Central memory CD8-positive, alpha-beta T cell (primary cell): ENCODE measurements around the gene BAIAP3.

ENCODE experiments used
- ATAC-seq: fragments of 150-1000 bp; cut with Tn5 transposase; replicated peaks from 2 replicates; pipeline ENCODE4 v1.10.0; 2022; ENCODE audit warnings: mild to moderate bottlenecking, moderate FRiP score, moderate number of reproducible peaks; ENCODE audit not compliant: poor library complexity, severe bottlenecking; ENCODE audit errors: extremely low read depth
- DNase-seq, 2 donors: peaks; one replicate each; pipeline ENCODE4 v3.0.0; 2021; ENCODE audit warnings: low spot score in 2 of 2
- H3K27ac Mint-ChIP-seq: one replicate; pipeline ENCODE4 v1.8.0; 2022; ENCODE audit warnings: low read depth, mild to moderate bottlenecking, moderate library complexity, mixed read lengths
- H3K27me3 Mint-ChIP-seq: one replicate; pipeline ENCODE4 v1.8.0; 2022; ENCODE audit warnings: mixed read lengths
- H3K36me3 Mint-ChIP-seq: one replicate; pipeline ENCODE4 v1.8.0; 2022; ENCODE audit warnings: mild to moderate bottlenecking, moderate library complexity, mixed read lengths; ENCODE audit not compliant: insufficient read depth
- H3K4me1 Mint-ChIP-seq: one replicate; pipeline ENCODE4 v1.8.0; 2022; ENCODE audit warnings: mixed read lengths
- H3K4me3 Mint-ChIP-seq: one replicate; pipeline ENCODE4 v1.8.0; 2022; ENCODE audit warnings: mild to moderate bottlenecking, moderate library complexity, mixed read lengths
- H3K9me3 Mint-ChIP-seq: one replicate; pipeline ENCODE4 v1.8.0; 2022; ENCODE audit warnings: mixed read lengths

Gene BAIAP3

GRCh38 chr16:1397779-1398178, 64.3 kb downstream of the BAIAP3 start:
- Mint-ChIP-seq H3K36me3 (peaks cover 44% of the 10 kb centered on the region), H3K4me1 (peaks cover 11% of the 10 kb centered on the region), H3K27me3 (no peaks in the 10 kb centered on the region), H3K9me3 (no peaks in the 10 kb centered on the region), H3K4me3 (no peak overlapping the region), H3K27ac (no peak overlapping the region)
- DNase-seq: no peak
- ATAC-seq: no peak

GRCh38 chr16:1398351-1398750, 64.9 kb downstream of the BAIAP3 start:
- Mint-ChIP-seq H3K27me3 (no peaks in the 10 kb centered on the region), H3K4me1 (peaks cover 11% of the 10 kb centered on the region), H3K9me3 (no peaks in the 10 kb centered on the region), H3K27ac (peak overlapping the region; percentile 44), H3K4me3 (no peak overlapping the region), H3K36me3 (peaks cover 47% of the 10 kb centered on the region)
- DNase-seq: no peak
- ATAC-seq: no peak
